Tibial nerve (tissue), 3 donors: ENCODE data around the gene ASIC4.

Source experiments
- CTCF ChIP-seq, 5 experiments: fragments of 200-600 bp in 3 of 5; fragments of 450-650 bp in 2 of 5; sonication (generic) in 3 of 5; IDR thresholded peaks; one replicate each; pipeline ENCODE4 v1.5.1; 2016 to 2019; ENCODE audit warnings: antibody characterized with exemption in 5 of 5, mild to moderate bottlenecking in 3 of 5, moderate library complexity in 2 of 5
- POLR2A ChIP-seq, 2 donors: fragments of 450-650 bp; IDR thresholded peaks; one replicate each; pipeline ENCODE4 v1.6.1; 2017; ENCODE audit warnings: antibody characterized with exemption in 2 of 2, mild to moderate bottlenecking in 2 of 2, moderate library complexity in 2 of 2

- no peak for TF ChIP-seq CTCF (IDR thresholded peaks at IDR 0.05)
- no peak for TF ChIP-seq POLR2A (IDR thresholded peaks at IDR 0.05)
Observed at GRCh38 chr2:219506153-219506801, 8.0 kb upstream of the ASIC4 start.
